SHP77 treated with DMSO at 0.1 percent for 48 hours (cell line): ENCODE measurements around the gene MICALL2.
A peak's percentile ranks its signal among the peaks of the same experiment; 100 is the strongest.

Source experiments
- DNase-seq: peaks from one replicate; lab custom pipeline; 2025; lab: John Stamatoyannopoulos, UW

Gene MICALL2

GRCh38 chr7:1493129-1493528 is 33.9 kb upstream of the MICALL2 start:
- DNase-seq = no peak

GRCh38 chr7:1492640-1493039 is 33.4 kb upstream of the MICALL2 start:
- DNase-seq = no peak

- DNase-seq = no peak
These were observed 33.0 kb upstream of the MICALL2 start for GRCh38 chr7:1492221-1492620.

- DNase-seq = no peak
These were observed 31.6 kb upstream of the MICALL2 start for GRCh38 chr7:1490837-1491236.

- no peak for DNase-seq
These were observed 30.1 kb upstream of the MICALL2 start for GRCh38 chr7:1489336-1489735.

- no peak for DNase-seq
These were observed 28.7 kb upstream of the MICALL2 start for GRCh38 chr7:1488016-1488415.

- no peak for DNase-seq
These were observed 28.2 kb upstream of the MICALL2 start for GRCh38 chr7:1487466-1487865.

- DNase-seq = no peak
These were observed 27.3 kb upstream of the MICALL2 start for GRCh38 chr7:1486571-1486970.

- no peak for DNase-seq
These were observed 25.9 kb upstream of the MICALL2 start for GRCh38 chr7:1485156-1485555.

GRCh38 chr7:1484569-1484968 is 25.3 kb upstream of the MICALL2 start:
- DNase-seq = no peak

- no peak for DNase-seq
These were observed 24.6 kb upstream of the MICALL2 start for GRCh38 chr7:1483536-1484505.

- no peak for DNase-seq
These were observed 23.8 kb upstream of the MICALL2 start for GRCh38 chr7:1483079-1483478.

- no peak for DNase-seq
These were observed 22.0 kb upstream of the MICALL2 start for GRCh38 chr7:1481300-1481699.

- DNase-seq = no peak
These were observed 21.4 kb upstream of the MICALL2 start for GRCh38 chr7:1480670-1481069.

GRCh38 chr7:1479287-1479686 is 20.0 kb upstream of the MICALL2 start:
- no peak for DNase-seq

- no peak for DNase-seq
These were observed 19.2 kb upstream of the MICALL2 start for GRCh38 chr7:1478480-1478879.

GRCh38 chr7:1476859-1477258 is 17.6 kb upstream of the MICALL2 start:
- DNase-seq = no peak

GRCh38 chr7:1475991-1476390 is 16.7 kb upstream of the MICALL2 start:
- DNase-seq = no peak

GRCh38 chr7:1475393-1475792 is 16.1 kb upstream of the MICALL2 start:
- no peak for DNase-seq

GRCh38 chr7:1474736-1475135 is 15.5 kb upstream of the MICALL2 start:
- no peak for DNase-seq

GRCh38 chr7:1473864-1474512 is 14.7 kb upstream of the MICALL2 start:
- DNase-seq = peak; percentile 33

- no peak for DNase-seq
These were observed 11.6 kb upstream of the MICALL2 start for GRCh38 chr7:1470901-1471300.

GRCh38 chr7:1468643-1469298 is 9.5 kb upstream of the MICALL2 start:
- DNase-seq = no peak
